Activated naive CD8-positive, alpha-beta T cell (primary cell): Measurements from ENCODE around the gene HMCN1.

Experiments
- H3K27ac Mint-ChIP-seq: one replicate; pipeline ENCODE4 v1.8.0; 2021; ENCODE audit warnings: mixed read lengths
- H3K27me3 Mint-ChIP-seq: one replicate; pipeline ENCODE4 v1.8.0; 2021; ENCODE audit warnings: mixed read lengths
- H3K36me3 Mint-ChIP-seq: one replicate; pipeline ENCODE4 v1.8.0; 2021; ENCODE audit warnings: mixed read lengths
- H3K4me1 Mint-ChIP-seq: one replicate; pipeline ENCODE4 v1.8.0; 2021; ENCODE audit warnings: low read depth, mixed read lengths
- H3K4me3 Mint-ChIP-seq: one replicate; pipeline ENCODE4 v1.8.0; 2021; ENCODE audit warnings: mild to moderate bottlenecking, mixed read lengths
- H3K9me3 Mint-ChIP-seq: one replicate; pipeline ENCODE4 v1.8.0; 2021; ENCODE audit warnings: low read depth, mixed read lengths

HMCN1 gene

DNA sequence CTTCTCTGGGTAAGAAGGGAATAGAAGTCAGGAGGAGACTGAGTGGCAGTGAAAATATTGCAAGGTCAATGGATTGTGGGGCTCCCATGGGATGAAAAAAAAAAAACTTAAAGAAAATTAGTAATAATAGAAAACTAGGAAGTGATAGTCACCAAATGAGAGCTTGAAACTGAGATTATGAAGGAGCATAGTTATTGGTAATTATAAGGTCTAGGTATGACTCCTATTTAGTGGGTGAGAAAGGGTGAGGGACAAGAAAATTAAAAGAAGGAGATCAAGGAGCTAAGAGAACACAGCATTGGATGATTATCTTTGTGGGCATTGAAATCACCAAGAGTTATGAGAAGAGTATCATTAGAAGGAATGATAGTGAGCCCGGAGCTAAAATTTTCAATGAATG lies 339.5 kb downstream of the HMCN1 start:
- H3K27me3 Mint-ChIP-seq: peaks cover 9% of the 10 kb centered on the region
- H3K36me3 Mint-ChIP-seq: no peaks in the 10 kb centered on the region
- H3K4me3 Mint-ChIP-seq: no peak overlapping the region
- H3K9me3 Mint-ChIP-seq: no peaks in the 10 kb centered on the region
- H3K4me1 Mint-ChIP-seq: no peaks in the 10 kb centered on the region
- H3K27ac Mint-ChIP-seq: no peak overlapping the region

DNA sequence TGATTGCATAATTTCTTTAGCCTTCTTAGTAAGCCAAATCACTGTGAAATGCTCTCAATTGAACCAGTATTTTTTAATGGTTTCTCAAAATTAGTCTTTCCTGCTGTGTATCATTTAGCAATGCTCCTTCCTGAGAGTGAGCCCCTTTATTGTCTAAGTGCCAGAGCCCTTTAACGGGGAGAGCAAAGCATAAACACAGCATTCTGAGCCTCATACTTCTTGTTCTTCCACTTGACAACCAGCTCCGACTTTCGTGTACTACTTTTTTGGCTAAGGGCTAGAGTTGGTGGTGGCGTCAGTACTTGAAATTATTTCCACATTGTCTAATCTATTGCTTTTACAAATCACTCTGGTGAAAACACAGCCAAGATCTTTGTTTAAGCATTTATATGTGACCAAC lies 341.8 kb downstream of the HMCN1 start:
- H3K9me3 Mint-ChIP-seq: no peaks in the 10 kb centered on the region
- H3K27ac Mint-ChIP-seq: no peak overlapping the region
- peaks cover 5% of the 10 kb centered on the region for H3K27me3 Mint-ChIP-seq
- H3K36me3 Mint-ChIP-seq: no peaks in the 10 kb centered on the region
- no peaks in the 10 kb centered on the region for H3K4me1 Mint-ChIP-seq
- no peak overlapping the region for H3K4me3 Mint-ChIP-seq

GRCh38 chr1:186078245-186078644 lies 344.1 kb downstream of the HMCN1 start:
- peaks cover 5% of the 10 kb centered on the region for H3K27me3 Mint-ChIP-seq
- H3K36me3 Mint-ChIP-seq: no peaks in the 10 kb centered on the region
- no peak overlapping the region for H3K4me3 Mint-ChIP-seq
- H3K9me3 Mint-ChIP-seq: no peaks in the 10 kb centered on the region
- peaks cover 1% of the 10 kb centered on the region for H3K4me1 Mint-ChIP-seq
- H3K27ac Mint-ChIP-seq: no peak overlapping the region

DNA sequence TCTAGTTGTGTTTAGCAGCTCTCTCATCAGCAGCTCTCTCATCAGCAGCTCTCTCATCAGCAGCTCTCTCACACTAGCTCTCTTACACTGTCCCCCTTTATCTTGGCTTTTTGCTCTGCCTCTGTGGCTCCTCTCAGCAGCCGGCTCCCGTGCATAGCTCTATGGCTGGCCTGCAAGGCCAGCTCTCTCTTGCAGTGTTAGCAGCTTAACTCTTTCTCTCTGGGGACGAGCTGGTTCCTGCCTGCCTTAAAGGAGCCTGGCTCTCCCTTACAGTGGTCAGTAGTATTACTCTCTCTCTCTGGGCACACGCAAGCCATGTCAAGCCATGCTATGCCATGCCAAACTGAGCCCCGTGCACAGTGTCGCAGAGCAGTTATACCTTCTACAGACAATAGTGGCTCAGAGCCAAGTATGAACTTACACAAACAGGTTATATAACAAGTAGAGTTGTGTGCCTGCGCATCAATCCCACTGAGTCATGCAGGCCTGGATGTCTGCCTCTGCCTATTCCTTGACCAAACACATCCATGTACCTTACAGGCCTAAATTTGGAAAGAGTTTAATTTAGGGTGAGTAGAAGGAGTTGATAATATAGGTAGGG lies 345.0 kb downstream of the HMCN1 start:
- Mint-ChIP-seq H3K4me1 (peaks cover 1% of the 10 kb centered on the region), H3K4me3 (no peak overlapping the region), H3K36me3 (no peaks in the 10 kb centered on the region), H3K27ac (no peak overlapping the region), H3K9me3 (no peaks in the 10 kb centered on the region), H3K27me3 (peaks cover 5% of the 10 kb centered on the region)

GRCh38 chr1:186082235-186082937 lies 348.2 kb downstream of the HMCN1 start:
- Mint-ChIP-seq H3K36me3 (no peaks in the 10 kb centered on the region), H3K27ac (no peak overlapping the region), H3K9me3 (no peaks in the 10 kb centered on the region), H3K4me3 (no peak overlapping the region), H3K4me1 (peaks cover 1% of the 10 kb centered on the region), H3K27me3 (peaks cover 7% of the 10 kb centered on the region)

DNA sequence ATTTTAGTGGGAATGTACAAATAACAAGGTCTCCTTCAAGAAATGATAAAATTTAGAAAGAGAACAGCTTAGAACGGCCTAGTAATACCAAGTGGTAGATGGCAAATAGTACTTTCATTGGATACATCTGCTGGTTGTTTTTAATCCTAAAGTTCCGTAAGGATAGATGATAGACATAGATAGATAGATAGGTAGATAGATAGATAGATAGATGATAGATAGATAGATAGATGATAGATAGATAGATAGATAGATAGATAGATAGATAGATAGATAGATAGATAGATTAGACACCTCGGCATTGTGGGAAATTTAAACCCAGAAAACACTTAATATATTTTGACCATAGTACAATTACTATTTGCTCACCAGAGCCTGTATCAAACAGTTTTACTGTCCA lies 352.4 kb downstream of the HMCN1 start:
- H3K4me3 Mint-ChIP-seq: no peak overlapping the region
- H3K27ac Mint-ChIP-seq: no peak overlapping the region
- peaks cover 1% of the 10 kb centered on the region for H3K4me1 Mint-ChIP-seq
- H3K27me3 Mint-ChIP-seq: peaks cover 8% of the 10 kb centered on the region
- H3K36me3 Mint-ChIP-seq: no peaks in the 10 kb centered on the region
- H3K9me3 Mint-ChIP-seq: no peaks in the 10 kb centered on the region

- no peak overlapping the region for H3K27ac Mint-ChIP-seq
These were observed 355.7 kb downstream of the HMCN1 start for GRCh38 chr1:186089940-186090339.

DNA sequence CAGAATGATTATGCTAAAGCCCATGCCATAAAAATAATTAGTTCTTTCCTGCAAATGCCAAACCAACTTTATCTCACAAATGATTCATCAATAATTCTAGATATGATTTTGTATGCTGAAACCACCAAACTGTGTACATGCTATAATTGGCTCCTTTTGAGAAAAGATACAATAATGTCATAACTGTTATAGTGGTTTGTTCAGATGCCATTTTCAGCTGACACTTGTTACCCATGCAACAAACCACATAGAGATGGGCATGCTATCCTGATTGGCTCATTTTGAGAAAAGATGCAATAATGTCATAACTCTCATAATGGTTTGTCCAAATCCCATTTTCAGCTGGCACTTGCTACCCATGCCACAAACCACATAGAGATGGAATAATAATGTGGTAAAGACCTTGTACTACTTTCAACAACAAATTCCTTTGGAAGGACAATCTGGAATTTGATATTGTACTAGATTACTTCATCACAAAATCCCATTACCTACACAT lies 357.1 kb downstream of the HMCN1 start:
- Mint-ChIP-seq H3K27ac (no peak overlapping the region), H3K27me3 (peaks cover 9% of the 10 kb centered on the region), H3K4me3 (no peak overlapping the region), H3K9me3 (no peaks in the 10 kb centered on the region), H3K4me1 (no peaks in the 10 kb centered on the region), H3K36me3 (no peaks in the 10 kb centered on the region)

More at GRCh38 chr1:186089940-186090339, 355.7 kb downstream of the HMCN1 start:
- peaks cover 6% of the 10 kb centered on the region for H3K27me3 Mint-ChIP-seq
- H3K4me1 Mint-ChIP-seq: no peaks in the 10 kb centered on the region
- no peaks in the 10 kb centered on the region for H3K9me3 Mint-ChIP-seq
- no peak overlapping the region for H3K4me3 Mint-ChIP-seq
- H3K36me3 Mint-ChIP-seq: no peaks in the 10 kb centered on the region

DNA sequence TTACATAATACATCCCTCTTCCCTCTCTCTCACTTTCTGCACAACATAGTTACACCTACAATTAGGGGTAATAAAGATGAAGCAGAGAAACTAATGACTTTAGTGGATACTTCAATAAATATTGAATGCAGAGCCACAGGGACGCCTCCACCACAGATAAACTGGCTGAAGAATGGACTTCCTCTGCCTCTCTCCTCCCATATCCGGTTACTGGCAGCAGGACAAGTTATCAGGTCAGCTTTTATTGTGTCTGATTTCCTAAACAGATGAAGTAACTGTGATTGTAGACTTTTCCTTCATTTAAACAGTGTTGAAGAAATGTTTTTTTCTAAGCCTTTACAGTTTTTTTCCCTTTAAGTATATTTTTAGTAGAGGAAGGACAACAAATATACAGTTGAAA lies 359.2 kb downstream of the HMCN1 start:
- H3K9me3 Mint-ChIP-seq: no peaks in the 10 kb centered on the region
- no peaks in the 10 kb centered on the region for H3K36me3 Mint-ChIP-seq
- no peak overlapping the region for H3K27ac Mint-ChIP-seq
- H3K27me3 Mint-ChIP-seq: peaks cover 9% of the 10 kb centered on the region
- H3K4me1 Mint-ChIP-seq: no peaks in the 10 kb centered on the region
- H3K4me3 Mint-ChIP-seq: no peak overlapping the region

- no peak overlapping the region for H3K4me3 Mint-ChIP-seq
- no peaks in the 10 kb centered on the region for H3K4me1 Mint-ChIP-seq
- H3K27ac Mint-ChIP-seq: no peak overlapping the region
- H3K36me3 Mint-ChIP-seq: no peaks in the 10 kb centered on the region
- peaks cover 11% of the 10 kb centered on the region for H3K27me3 Mint-ChIP-seq
- no peaks in the 10 kb centered on the region for H3K9me3 Mint-ChIP-seq
These were observed 360.0 kb downstream of the HMCN1 start for GRCh38 chr1:186094172-186094571.

GRCh38 chr1:186099336-186100104 lies 365.3 kb downstream of the HMCN1 start:
- Mint-ChIP-seq H3K4me3 (no peak overlapping the region), H3K27ac (no peak overlapping the region), H3K36me3 (no peaks in the 10 kb centered on the region), H3K9me3 (no peaks in the 10 kb centered on the region), H3K4me1 (no peaks in the 10 kb centered on the region), H3K27me3 (peaks cover 12% of the 10 kb centered on the region)

GRCh38 chr1:186102107-186102506 lies 367.9 kb downstream of the HMCN1 start:
- no peaks in the 10 kb centered on the region for H3K4me1 Mint-ChIP-seq
- peaks cover 5% of the 10 kb centered on the region for H3K27me3 Mint-ChIP-seq
- H3K4me3 Mint-ChIP-seq: no peak overlapping the region
- no peak overlapping the region for H3K27ac Mint-ChIP-seq
- no peaks in the 10 kb centered on the region for H3K36me3 Mint-ChIP-seq
- no peaks in the 10 kb centered on the region for H3K9me3 Mint-ChIP-seq

GRCh38 chr1:186102547-186103148 lies 368.5 kb downstream of the HMCN1 start:
- Mint-ChIP-seq H3K9me3 (no peaks in the 10 kb centered on the region), H3K27ac (no peak overlapping the region), H3K27me3 (peaks cover 5% of the 10 kb centered on the region), H3K4me3 (no peak overlapping the region), H3K36me3 (no peaks in the 10 kb centered on the region), H3K4me1 (no peaks in the 10 kb centered on the region)

DNA sequence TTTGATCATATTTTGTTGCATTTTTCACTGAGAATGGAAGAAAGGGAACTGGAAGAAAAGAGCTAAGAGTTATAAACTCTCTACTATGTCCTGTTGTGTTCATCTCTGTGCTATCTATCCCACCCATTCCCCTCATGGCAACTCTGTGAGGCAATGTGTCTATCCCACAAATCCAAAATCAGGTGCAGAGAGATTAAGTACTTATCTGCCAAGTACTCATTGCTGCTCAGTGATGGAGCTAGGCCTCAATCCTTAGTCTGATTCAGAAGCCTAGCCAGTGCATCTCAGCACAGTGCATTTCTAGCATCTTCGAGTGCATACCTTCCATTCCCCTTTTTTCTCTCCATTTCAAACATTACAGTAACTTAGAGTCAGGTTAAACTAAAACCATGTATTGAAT lies 370.3 kb downstream of the HMCN1 start:
- H3K4me1 Mint-ChIP-seq: no peaks in the 10 kb centered on the region
- H3K4me3 Mint-ChIP-seq: no peak overlapping the region
- no peaks in the 10 kb centered on the region for H3K9me3 Mint-ChIP-seq
- peaks cover 4% of the 10 kb centered on the region for H3K27me3 Mint-ChIP-seq
- no peak overlapping the region for H3K27ac Mint-ChIP-seq
- H3K36me3 Mint-ChIP-seq: no peaks in the 10 kb centered on the region

- H3K27ac Mint-ChIP-seq: no peak overlapping the region
- peaks cover 8% of the 10 kb centered on the region for H3K27me3 Mint-ChIP-seq
- no peak overlapping the region for H3K4me3 Mint-ChIP-seq
- no peaks in the 10 kb centered on the region for H3K4me1 Mint-ChIP-seq
- no peaks in the 10 kb centered on the region for H3K9me3 Mint-ChIP-seq
- H3K36me3 Mint-ChIP-seq: no peaks in the 10 kb centered on the region
These were observed 378.1 kb downstream of the HMCN1 start for GRCh38 chr1:186112280-186112679.
